ENCODE results near the gene SIM2. TPM values are rescaled to one million over a fixed set of nuclear protein-coding genes. Genes with fewer than 3 reads are reported as not detected.

The SIM2 gene
- total RNA-seq, 1 donor from 2014 or later, result 14.8 TPM

DNA sequence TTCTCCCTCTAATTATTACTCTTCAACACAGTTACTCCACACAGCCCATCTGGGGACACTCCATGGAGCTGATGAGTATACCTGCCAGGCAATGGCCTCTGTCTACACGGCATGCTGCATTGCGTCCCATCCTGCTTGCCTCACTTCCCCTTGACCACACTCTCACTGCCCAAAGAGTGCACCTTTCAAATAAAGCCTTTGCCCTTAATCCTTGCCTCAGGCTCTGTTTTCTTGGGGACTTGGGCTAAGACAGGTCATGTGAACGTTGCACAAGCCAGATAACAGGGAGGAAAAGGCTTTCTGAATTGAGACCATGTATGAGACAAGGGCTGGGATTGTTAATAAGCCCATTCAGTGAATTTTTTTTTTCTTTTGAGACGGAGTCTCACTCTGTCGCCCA lies 40.0 kb upstream of the SIM2 start:
- peaks cover 39% of the 10 kb centered on the region for H3K27me3 Mint-ChIP-seq
- no peak for DNase-seq (ENCODE audit: extremely low spot score, unreplicated experiment)
- H3K4me1 Mint-ChIP-seq (ENCODE audit: unreplicated experiment), result peaks cover 10% of the 10 kb centered on the region
- no peak overlapping the region for H3K4me3 Mint-ChIP-seq
- no peak overlapping the region for H3K27ac Mint-ChIP-seq
- no peaks in the 10 kb centered on the region for H3K9me3 Mint-ChIP-seq
- H3K36me3 Mint-ChIP-seq, result no peaks in the 10 kb centered on the region
- TF ChIP-seq, protein P1, sequence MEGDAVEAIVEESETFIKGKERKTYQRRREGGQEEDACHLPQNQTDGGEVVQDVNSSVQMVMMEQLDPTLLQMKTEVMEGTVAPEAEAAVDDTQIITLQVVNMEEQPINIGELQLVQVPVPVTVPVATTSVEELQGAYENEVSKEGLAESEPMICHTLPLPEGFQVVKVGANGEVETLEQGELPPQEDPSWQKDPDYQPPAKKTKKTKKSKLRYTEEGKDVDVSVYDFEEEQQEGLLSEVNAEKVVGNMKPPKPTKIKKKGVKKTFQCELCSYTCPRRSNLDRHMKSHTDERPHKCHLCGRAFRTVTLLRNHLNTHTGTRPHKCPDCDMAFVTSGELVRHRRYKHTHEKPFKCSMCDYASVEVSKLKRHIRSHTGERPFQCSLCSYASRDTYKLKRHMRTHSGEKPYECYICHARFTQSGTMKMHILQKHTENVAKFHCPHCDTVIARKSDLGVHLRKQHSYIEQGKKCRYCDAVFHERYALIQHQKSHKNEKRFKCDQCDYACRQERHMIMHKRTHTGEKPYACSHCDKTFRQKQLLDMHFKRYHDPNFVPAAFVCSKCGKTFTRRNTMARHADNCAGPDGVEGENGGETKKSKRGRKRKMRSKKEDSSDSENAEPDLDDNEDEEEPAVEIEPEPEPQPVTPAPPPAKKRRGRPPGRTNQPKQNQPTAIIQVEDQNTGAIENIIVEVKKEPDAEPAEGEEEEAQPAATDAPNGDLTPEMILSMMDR (conservative IDR thresholded peaks at IDR 0.05), result no peak

DNA sequence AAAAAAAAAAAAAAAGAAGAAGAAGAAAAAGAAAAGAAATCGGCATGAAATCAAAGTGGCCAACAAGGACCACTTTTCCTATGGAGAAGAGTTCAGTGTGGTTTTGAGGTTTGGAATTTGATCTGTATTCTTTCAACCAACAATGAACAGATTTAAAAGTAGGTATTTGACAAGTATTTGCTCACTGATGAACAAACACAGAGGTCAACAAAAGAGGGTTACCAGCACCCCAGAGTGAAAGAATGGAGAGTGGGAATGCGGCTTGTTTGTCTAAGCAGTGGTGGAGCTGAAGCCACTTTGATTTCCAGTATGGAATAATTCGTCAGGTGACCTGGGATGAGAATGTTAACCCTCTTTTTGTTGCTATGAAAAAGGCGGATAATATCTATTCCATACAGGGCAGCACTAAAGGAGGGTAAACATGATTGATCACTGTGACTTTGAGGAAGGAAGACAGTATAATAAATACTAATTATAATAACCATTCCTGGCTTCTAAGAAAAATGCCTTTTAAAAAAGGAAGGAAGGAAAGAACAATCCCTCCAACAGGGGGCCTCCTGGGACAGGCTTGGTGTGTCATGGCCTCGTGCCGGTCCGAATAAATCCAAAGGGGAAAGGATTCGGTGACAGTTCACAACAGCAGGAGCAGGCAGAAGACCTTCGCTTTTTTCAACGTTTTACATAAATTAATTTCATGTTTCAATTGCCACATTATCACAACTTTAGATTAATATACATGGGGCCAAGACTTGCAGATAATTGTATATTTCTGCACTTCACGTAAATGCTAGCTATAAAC lies 37.2 kb upstream of the SIM2 start:
- no peaks in the 10 kb centered on the region for H3K9me3 Mint-ChIP-seq
- H3K4me3 Mint-ChIP-seq, result no peak overlapping the region
- H3K27me3 Mint-ChIP-seq, result peaks cover 44% of the 10 kb centered on the region
- TF ChIP-seq, protein P1 (conservative IDR thresholded peaks at IDR 0.05), result peak; percentile 64
- DNase-seq (ENCODE audit: extremely low spot score, unreplicated experiment), result no peak
- no peaks in the 10 kb centered on the region for H3K36me3 Mint-ChIP-seq
- peaks cover 13% of the 10 kb centered on the region for H3K4me1 Mint-ChIP-seq (ENCODE audit: unreplicated experiment)
- H3K27ac Mint-ChIP-seq, result no peak overlapping the region

DNA sequence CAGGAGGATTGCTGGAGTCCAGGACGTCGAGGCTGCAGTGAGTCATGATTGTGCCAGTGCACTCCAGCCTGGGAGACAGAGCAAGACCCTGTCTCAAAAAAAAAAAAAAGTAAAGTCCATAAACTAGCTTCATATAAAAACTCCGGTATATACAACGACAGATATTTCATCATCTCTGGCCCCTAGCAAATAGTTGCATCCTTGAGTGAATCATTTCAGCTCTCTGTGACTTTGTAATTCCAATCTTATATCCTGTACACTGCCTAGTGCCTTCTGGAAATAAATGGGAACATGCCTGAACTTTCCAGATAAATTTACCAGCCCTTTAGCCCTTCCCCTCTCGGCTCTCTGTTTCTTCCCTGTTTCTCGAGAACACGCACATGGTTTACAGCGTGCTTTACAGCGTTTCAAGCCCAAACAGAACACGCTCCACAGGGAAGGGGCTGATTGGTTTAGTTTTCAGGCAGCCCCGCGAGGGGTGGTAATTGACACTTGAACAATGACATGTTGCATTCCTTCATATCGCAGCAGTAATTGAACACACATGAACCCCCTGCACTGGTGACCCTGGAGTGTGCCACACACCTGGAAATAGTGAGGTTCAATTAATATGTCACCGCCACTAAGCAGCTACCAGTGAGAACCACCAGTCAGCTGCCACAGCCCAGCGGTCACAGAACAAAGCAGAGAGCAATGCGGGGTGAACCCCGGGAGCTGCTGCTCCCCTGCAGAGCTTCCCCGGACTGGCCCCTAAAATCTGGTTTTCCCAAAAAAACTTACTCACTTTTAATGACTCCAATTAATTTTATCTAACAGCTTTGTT lies 35.7 kb upstream of the SIM2 start:
- H3K4me3 Mint-ChIP-seq, result peak overlapping the region; percentile 32
- no peak for DNase-seq (ENCODE audit: extremely low spot score, unreplicated experiment)

DNA sequence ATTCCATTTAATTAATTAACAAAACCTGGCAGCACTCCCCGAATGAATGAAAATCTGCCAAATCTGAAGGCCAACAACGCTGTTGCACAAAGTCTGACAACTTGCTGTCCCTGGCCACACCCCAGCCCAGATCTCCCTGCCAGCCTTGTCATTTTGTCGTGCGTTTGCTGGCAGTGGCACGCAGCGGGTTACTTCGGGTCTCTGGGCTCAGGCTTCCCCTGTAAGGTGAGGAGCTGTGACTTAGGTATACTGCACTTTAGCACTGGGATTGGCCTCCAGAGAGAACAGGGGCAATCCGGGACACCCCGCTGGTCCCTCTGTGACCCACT lies 34.3 kb upstream of the SIM2 start:
- H3K27ac Mint-ChIP-seq, result no peak overlapping the region
- H3K27me3 Mint-ChIP-seq, result peaks cover 65% of the 10 kb centered on the region

More for the DNA sequence above, 35.7 kb upstream of the SIM2 start:
- TF ChIP-seq, protein P1 (conservative IDR thresholded peaks at IDR 0.05), result no peak
- Mint-ChIP-seq H3K27ac (no peak overlapping the region), H3K4me1 (ENCODE audit: unreplicated experiment) (peaks cover 13% of the 10 kb centered on the region), H3K36me3 (no peaks in the 10 kb centered on the region), H3K9me3 (no peaks in the 10 kb centered on the region), H3K27me3 (peaks cover 60% of the 10 kb centered on the region)

GRCh38 chr21:36665806-36666205 lies 33.1 kb upstream of the SIM2 start:
- Mint-ChIP-seq H3K36me3 (no peaks in the 10 kb centered on the region), H3K27me3 (peaks cover 60% of the 10 kb centered on the region), H3K4me1 (ENCODE audit: unreplicated experiment) (peaks cover 13% of the 10 kb centered on the region), H3K4me3 (no peak overlapping the region), H3K9me3 (no peaks in the 10 kb centered on the region), H3K27ac (no peak overlapping the region)
- DNase-seq (ENCODE audit: extremely low spot score, unreplicated experiment), result no peak
- TF ChIP-seq, protein P1 (conservative IDR thresholded peaks at IDR 0.05), result no peak

More for the DNA sequence above, 34.3 kb upstream of the SIM2 start:
- H3K36me3 Mint-ChIP-seq, result no peaks in the 10 kb centered on the region
- no peaks in the 10 kb centered on the region for H3K9me3 Mint-ChIP-seq
- H3K4me3 Mint-ChIP-seq, result no peak overlapping the region
- peaks cover 13% of the 10 kb centered on the region for H3K4me1 Mint-ChIP-seq (ENCODE audit: unreplicated experiment)
- TF ChIP-seq, protein P1 (conservative IDR thresholded peaks at IDR 0.05), result no peak
- DNase-seq (ENCODE audit: extremely low spot score, unreplicated experiment), result no peak
